ENCODE measurements around the gene ZNF664.

ZNF664 gene

DNA sequence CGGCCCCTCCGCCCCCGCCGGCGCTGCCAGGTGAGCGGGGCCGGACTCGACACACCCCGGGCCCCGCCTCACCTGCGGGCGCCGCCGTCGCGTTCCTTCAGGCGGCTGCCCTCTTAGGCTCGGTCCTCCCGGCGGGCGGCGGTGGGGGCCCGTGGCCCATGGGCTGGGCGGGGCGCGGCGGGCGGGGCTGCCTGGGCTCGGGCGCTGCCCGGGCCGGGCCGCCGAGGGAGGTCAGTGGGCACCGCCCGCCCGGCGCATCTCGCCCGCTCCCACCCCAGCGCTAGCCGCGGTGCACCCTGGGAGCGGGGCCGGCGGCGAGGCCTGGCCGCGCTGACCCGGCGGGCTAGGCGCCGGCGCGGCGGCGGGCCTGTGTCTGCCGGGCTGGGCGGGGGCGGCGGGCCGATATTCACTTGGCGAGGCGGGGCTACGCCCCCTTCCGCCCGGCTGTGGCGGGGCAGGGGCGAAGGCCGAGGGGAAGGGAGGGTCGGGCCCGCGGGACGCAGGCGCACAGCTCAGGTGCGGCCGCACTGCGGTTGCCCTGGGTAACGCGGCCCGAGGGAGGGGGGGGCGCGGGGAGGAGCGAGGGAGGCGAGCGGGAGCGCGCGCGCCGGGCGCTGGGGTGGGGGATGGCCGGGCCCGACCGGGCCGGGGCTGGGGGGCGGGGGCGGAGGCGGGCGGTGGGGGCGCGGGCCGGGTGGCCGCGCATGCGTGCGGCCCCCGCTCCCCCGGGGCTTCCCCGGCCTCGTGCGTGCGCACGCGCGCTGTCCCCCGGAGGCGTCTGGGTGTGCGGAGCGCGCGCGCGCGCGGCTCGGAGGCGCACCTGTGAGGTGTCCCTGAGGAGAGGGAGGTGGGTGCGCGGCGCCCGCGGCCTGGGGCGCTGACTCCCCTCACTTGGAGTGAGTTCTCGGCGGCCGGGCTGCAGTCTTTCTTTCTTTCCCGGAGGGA lies at the start of gene ZNF664, which contains the start of gene CCDC92:
Gene ZNF664 (plus strand): TSS at position 759 of the 945 bp plus-strand sequence. CDS start 38,930 bp downstream, outside the sequence.
Gene CCDC92 (minus strand): TSS at position 375 of the 945 bp plus-strand sequence. CDS start 28,526 bp downstream, outside the sequence.
- H3K9ac ChIP-seq (ENCODE audit: low read length): peak within 1 kb of the TSS; percentile 83
- H3K27me3 ChIP-seq (ENCODE audit: control insufficient read depth, insufficient read depth, low read length): no peaks in the 10 kb centered on the region
- peak within 1 kb of the TSS; percentile 88 for H3K27ac ChIP-seq (ENCODE audit: low read depth, low read length)
- peak within 1 kb of the TSS; percentile 90 for H3K4me3 ChIP-seq (ENCODE audit: low read length)
- H3K4me1 ChIP-seq (ENCODE audit: control insufficient read depth, insufficient read depth, low read length): peaks cover 7% of the 10 kb centered on the region
- no peaks in the 10 kb centered on the region for H3K36me3 ChIP-seq (ENCODE audit: control insufficient read depth, insufficient read depth, low read length)

DNA sequence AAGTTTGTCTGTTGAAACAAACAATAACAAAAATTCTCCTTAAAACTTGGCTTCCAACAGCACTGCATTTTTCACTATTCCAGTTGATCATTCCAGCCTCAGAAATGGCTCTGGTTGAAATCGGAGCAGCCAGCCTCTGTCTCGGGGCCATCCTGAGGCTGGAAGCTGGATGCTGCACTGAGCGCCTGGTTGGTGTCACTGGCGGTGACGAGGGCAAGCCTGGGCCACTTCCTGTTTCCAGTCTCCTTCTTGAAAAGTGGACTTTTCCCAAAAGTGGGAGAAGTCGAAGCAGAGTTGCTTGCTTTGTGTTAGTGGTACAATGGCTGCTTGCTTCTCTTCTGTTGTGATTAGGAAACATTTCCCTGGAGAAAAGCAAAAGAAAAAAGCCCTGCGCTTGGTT lies 49.1 kb upstream of the ZNF664 start:
- Histone ChIP-seq H3K27ac (ENCODE audit: low read depth, low read length) (no peak overlapping the region), H3K4me3 (ENCODE audit: low read length) (no peak overlapping the region), H3K4me1 (ENCODE audit: control insufficient read depth, insufficient read depth, low read length) (no peaks in the 10 kb centered on the region), H3K36me3 (ENCODE audit: control insufficient read depth, insufficient read depth, low read length) (no peaks in the 10 kb centered on the region), H3K9ac (ENCODE audit: low read length) (no peak overlapping the region), H3K27me3 (ENCODE audit: control insufficient read depth, insufficient read depth, low read length) (no peaks in the 10 kb centered on the region)

DNA sequence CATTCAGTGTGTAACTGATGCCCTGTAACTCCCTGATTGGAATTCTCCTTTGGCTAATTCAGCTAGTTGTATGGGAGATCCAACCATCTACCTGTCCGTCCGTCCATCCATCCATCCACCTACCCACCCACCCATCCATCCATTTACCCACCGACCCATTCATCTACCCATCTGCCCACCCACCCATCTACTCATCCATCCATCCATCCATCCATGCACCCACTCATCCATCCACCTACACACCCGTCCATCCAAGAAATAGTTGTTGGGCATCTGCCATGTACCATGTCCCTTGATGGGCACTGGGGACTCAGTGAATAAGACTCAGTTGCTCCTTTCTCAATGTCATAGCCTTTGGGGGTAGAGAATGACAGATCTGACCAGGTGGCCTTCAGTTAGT lies 48.5 kb upstream of the ZNF664 start:
- no peaks in the 10 kb centered on the region for H3K36me3 ChIP-seq (ENCODE audit: control insufficient read depth, insufficient read depth, low read length)

DNA sequence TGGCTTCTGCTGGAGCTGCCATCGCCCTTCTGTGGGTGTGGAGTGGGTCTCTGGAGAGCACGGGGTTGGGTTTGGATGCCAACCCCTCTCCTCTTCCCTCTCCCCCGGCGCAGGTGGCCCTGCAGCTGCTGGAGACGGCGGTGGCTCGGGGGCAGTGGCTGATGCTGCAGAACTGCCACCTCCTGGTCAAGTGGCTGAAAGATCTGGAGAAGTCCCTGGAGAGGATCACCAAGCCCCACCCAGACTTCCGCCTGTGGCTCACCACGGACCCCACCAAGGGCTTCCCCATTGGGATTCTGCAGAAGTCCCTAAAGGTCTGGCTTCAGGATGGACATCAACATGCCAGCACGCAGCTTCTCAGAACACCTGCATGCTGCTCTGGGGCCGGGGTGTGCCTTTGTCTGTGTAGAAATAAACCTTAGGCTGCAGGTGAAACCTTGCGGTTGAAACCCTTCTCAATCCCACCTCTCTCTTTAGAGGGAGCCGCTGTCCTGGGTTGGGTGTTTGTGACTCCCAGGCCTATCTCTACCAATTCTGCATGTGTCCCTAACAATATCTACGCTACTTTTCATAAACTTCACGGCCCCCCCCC lies 44.6 kb upstream of the ZNF664 start:
- Histone ChIP-seq H3K27ac (ENCODE audit: low read depth, low read length) (no peak overlapping the region), H3K4me1 (ENCODE audit: control insufficient read depth, insufficient read depth, low read length) (no peaks in the 10 kb centered on the region), H3K9ac (ENCODE audit: low read length) (no peak overlapping the region), H3K27me3 (ENCODE audit: control insufficient read depth, insufficient read depth, low read length) (no peaks in the 10 kb centered on the region), H3K4me3 (ENCODE audit: low read length) (no peak overlapping the region), H3K36me3 (ENCODE audit: control insufficient read depth, insufficient read depth, low read length) (no peaks in the 10 kb centered on the region)

More for the DNA sequence above, 48.5 kb upstream of the ZNF664 start:
- Histone ChIP-seq H3K27ac (ENCODE audit: low read depth, low read length) (no peak overlapping the region), H3K9ac (ENCODE audit: low read length) (no peak overlapping the region), H3K4me3 (ENCODE audit: low read length) (no peak overlapping the region), H3K4me1 (ENCODE audit: control insufficient read depth, insufficient read depth, low read length) (no peaks in the 10 kb centered on the region), H3K27me3 (ENCODE audit: control insufficient read depth, insufficient read depth, low read length) (no peaks in the 10 kb centered on the region)

DNA sequence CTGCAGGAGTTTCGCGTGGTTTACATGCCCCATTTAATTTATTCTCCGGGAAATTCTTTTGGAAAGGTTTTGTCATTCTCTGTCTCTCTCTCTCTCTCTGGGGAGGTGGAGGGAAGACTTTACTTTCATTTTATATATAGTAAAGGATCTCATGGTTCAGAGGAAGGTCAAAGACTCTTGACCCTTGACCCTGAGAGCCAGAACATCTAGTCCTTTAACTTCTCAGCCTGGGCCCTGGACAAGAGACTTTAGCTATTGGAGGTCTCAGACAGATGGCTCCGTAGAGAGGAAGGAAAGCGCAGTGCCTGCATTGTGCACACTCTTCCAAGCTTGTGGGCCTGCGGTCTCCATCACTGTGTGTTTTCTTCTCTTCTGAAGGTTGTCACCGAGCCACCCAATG lies 44.1 kb upstream of the ZNF664 start:
- H3K27me3 ChIP-seq (ENCODE audit: control insufficient read depth, insufficient read depth, low read length): no peaks in the 10 kb centered on the region
- H3K4me1 ChIP-seq (ENCODE audit: control insufficient read depth, insufficient read depth, low read length): no peaks in the 10 kb centered on the region
- no peak overlapping the region for H3K4me3 ChIP-seq (ENCODE audit: low read length)
- H3K36me3 ChIP-seq (ENCODE audit: control insufficient read depth, insufficient read depth, low read length): no peaks in the 10 kb centered on the region
- no peak overlapping the region for H3K9ac ChIP-seq (ENCODE audit: low read length)
- no peak overlapping the region for H3K27ac ChIP-seq (ENCODE audit: low read depth, low read length)

DNA sequence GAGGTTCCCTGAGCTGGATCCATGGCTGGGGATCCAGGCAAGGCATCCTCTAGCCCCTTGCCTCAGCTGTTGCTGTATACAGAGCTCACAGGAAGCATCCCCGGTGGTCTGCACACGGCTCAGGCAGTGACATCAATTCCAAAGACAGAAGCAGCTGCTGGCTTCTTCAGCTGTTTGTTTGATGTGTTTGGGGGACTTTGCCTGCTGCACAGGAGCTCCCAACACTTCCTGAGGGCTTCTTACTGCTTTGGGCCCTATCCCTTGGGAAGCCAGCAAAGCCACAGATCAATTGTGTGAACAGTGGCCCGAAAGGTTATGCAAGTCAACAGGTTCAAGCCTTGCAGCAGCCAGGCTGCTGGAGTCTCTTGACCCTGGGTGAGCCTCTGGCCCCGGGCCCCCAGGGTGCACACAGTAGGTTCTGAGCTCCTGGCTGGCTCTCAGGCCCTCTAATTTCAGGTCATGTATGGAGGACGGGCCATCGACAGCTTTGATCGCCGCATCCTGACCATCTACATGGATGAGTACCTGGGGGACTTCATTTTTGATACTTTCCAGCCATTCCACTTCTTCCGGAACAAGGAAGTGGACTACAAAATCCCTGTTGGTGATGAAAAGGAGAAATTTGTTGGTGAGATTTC lies 43.0 kb upstream of the ZNF664 start:
- Histone ChIP-seq H3K4me1 (ENCODE audit: control insufficient read depth, insufficient read depth, low read length) (no peaks in the 10 kb centered on the region), H3K4me3 (ENCODE audit: low read length) (no peak overlapping the region), H3K27ac (ENCODE audit: low read depth, low read length) (no peak overlapping the region), H3K9ac (ENCODE audit: low read length) (no peak overlapping the region), H3K27me3 (ENCODE audit: control insufficient read depth, insufficient read depth, low read length) (no peaks in the 10 kb centered on the region), H3K36me3 (ENCODE audit: control insufficient read depth, insufficient read depth, low read length) (no peaks in the 10 kb centered on the region)

DNA sequence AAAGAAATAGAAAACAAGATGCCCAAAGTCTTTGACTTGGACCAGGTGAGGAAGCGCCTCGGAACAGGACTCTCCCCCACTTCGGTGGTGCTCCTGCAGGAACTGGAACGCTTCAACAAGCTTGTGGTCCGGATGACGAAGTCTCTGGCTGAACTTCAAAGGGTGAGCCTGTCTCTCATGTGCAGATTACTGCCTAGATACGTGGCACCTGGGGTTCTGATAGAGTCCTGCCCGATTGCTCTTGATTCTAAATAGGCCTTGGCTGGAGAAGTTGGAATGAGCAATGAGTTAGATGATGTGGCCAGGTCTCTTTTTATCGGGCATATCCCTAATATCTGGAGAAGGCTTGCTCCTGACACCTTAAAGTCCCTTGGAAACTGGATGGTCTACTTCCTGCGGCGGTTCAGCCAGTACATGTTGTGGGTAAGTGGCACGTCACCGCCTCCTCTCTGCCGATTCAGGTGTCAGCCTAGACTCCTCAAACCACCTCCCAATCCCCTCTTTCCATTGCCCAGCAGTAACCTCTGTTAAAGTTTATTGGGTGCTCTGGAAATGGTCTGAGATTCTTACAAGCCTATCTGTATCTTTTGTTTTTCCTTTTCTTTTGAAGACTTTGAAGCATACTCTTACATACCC lies 41.2 kb upstream of the ZNF664 start:
- Histone ChIP-seq H3K27ac (ENCODE audit: low read depth, low read length) (no peak overlapping the region), H3K4me3 (ENCODE audit: low read length) (no peak overlapping the region), H3K9ac (ENCODE audit: low read length) (no peak overlapping the region), H3K4me1 (ENCODE audit: control insufficient read depth, insufficient read depth, low read length) (no peaks in the 10 kb centered on the region), H3K27me3 (ENCODE audit: control insufficient read depth, insufficient read depth, low read length) (no peaks in the 10 kb centered on the region), H3K36me3 (ENCODE audit: control insufficient read depth, insufficient read depth, low read length) (peaks cover 5% of the 10 kb centered on the region)

DNA sequence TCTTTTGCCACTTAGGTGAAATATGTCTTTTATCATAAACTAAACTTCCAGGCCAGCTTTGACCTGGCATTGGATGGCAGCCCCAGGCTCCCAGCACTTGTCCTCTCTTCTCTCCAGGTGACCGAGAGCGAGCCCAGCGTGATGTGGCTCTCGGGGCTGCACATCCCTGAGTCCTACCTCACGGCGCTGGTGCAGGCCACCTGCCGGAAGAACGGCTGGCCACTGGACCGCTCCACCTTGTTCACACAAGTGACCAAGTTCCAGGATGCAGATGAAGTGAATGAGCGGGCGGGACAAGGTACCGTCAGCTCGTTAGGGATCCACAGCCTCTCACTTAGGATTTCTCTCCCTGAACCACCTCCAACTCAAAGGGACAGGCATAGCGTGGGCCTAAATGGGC lies 39.8 kb upstream of the ZNF664 start:
- Histone ChIP-seq H3K4me3 (ENCODE audit: low read length) (no peak overlapping the region), H3K27ac (ENCODE audit: low read depth, low read length) (no peak overlapping the region), H3K27me3 (ENCODE audit: control insufficient read depth, insufficient read depth, low read length) (no peaks in the 10 kb centered on the region), H3K36me3 (ENCODE audit: control insufficient read depth, insufficient read depth, low read length) (peaks cover 6% of the 10 kb centered on the region), H3K9ac (ENCODE audit: low read length) (no peak overlapping the region), H3K4me1 (ENCODE audit: control insufficient read depth, insufficient read depth, low read length) (no peaks in the 10 kb centered on the region)

DNA sequence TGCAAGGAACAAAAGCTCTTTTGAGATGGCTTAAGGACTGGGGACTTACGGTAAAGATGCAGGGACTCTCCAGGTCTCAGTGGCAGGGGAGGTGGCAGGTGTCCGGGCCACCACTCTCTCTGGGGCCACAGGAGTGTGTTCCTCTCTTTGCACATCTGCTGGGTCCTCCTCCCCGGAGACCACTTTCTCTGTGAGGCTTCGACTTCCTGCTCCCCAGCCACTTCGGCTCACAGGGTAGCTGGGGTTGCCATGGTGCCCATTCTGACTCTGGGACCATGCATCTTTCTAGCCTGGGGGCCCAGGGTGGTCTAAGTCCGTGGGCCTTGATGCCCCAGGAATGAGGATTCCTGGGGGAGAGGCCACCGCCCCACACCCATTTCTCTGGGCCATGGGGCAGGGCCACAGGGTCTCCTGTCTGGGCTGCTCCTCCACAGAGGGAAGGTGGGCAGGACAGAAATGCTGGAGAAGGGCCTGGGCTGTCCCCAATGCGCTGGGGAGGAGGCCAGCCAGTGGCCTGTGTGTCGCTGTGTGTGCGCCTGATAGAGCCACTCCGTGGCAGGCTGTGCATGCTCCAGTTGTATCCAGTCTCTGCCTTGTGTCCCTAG lies 38.9 kb upstream of the ZNF664 start:
- peaks cover 6% of the 10 kb centered on the region for H3K36me3 ChIP-seq (ENCODE audit: control insufficient read depth, insufficient read depth, low read length)
- H3K27ac ChIP-seq (ENCODE audit: low read depth, low read length): no peak overlapping the region
- H3K4me3 ChIP-seq (ENCODE audit: low read length): no peak overlapping the region
- H3K4me1 ChIP-seq (ENCODE audit: control insufficient read depth, insufficient read depth, low read length): no peaks in the 10 kb centered on the region
- no peak overlapping the region for H3K9ac ChIP-seq (ENCODE audit: low read length)
- H3K27me3 ChIP-seq (ENCODE audit: control insufficient read depth, insufficient read depth, low read length): no peaks in the 10 kb centered on the region

DNA sequence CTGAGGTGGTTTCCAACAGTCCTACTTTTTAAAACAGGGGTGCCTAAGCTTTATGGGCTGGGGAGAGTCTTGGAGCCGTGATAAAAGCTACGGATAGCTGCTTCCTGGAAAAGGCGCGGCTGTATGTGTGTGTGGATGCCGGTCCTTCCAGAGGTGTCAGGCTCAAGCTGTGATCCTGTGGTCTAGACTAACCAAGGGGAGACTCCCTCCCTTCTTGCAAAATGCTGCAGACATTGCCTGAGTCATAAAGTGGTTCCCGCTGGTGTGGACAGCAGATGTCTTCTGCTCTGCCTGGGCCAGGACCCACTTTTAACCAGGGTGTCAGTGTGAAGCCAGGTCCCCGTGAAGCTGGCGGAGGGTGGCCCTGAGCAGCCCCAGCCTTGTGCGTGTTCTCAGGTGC lies 38.2 kb upstream of the ZNF664 start:
- Histone ChIP-seq H3K27me3 (ENCODE audit: control insufficient read depth, insufficient read depth, low read length) (no peaks in the 10 kb centered on the region), H3K27ac (ENCODE audit: low read depth, low read length) (no peak overlapping the region), H3K4me1 (ENCODE audit: control insufficient read depth, insufficient read depth, low read length) (no peaks in the 10 kb centered on the region), H3K36me3 (ENCODE audit: control insufficient read depth, insufficient read depth, low read length) (peaks cover 6% of the 10 kb centered on the region), H3K4me3 (ENCODE audit: low read length) (no peak overlapping the region), H3K9ac (ENCODE audit: low read length) (no peak overlapping the region)

DNA sequence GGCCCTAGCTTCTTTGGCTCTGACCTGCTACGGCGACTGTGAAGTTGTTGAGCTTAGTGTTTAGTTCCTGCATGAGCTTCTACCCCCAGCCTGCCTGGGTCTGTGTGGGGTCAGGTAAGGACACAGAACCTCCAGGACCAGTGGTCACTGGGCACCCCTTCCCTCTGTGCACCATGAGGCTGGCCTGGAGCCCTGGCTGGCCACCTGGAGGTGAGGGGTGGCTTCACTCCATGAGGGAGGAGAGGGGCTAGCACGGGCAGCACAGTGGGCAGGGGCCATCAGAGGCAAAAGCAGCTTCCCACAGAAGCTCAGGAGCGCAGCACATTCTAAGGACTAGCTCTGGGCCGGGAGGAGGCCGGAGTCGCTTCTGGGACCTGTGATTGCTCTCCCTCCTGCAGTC lies 37.1 kb upstream of the ZNF664 start:
- H3K36me3 ChIP-seq (ENCODE audit: control insufficient read depth, insufficient read depth, low read length): peaks cover 6% of the 10 kb centered on the region
- H3K4me1 ChIP-seq (ENCODE audit: control insufficient read depth, insufficient read depth, low read length): no peaks in the 10 kb centered on the region
- H3K4me3 ChIP-seq (ENCODE audit: low read length): no peak overlapping the region
- H3K9ac ChIP-seq (ENCODE audit: low read length): no peak overlapping the region
- no peaks in the 10 kb centered on the region for H3K27me3 ChIP-seq (ENCODE audit: control insufficient read depth, insufficient read depth, low read length)
- H3K27ac ChIP-seq (ENCODE audit: low read depth, low read length): no peak overlapping the region

DNA sequence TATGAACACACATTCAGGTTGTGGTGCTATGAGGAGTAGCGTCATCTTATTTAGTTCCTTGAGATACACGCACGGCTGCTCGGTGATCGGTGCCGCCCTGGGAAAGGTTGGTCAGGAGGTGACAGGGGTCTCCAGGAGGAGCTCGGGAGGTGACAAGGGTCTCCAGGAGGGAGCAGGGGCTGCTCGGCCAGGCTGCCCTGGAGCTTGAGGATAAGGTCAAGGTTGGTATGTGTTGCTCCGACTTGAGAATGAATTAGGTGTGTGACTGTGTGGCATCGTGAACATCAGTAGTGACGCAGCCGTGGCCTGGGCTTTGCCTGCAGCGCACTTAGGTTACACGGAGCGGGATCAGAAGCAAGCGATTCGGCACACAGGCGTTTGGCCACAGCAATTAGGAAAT lies 36.5 kb upstream of the ZNF664 start:
- Histone ChIP-seq H3K27me3 (ENCODE audit: control insufficient read depth, insufficient read depth, low read length) (no peaks in the 10 kb centered on the region), H3K9ac (ENCODE audit: low read length) (no peak overlapping the region), H3K4me1 (ENCODE audit: control insufficient read depth, insufficient read depth, low read length) (no peaks in the 10 kb centered on the region), H3K36me3 (ENCODE audit: control insufficient read depth, insufficient read depth, low read length) (peaks cover 6% of the 10 kb centered on the region), H3K27ac (ENCODE audit: low read depth, low read length) (no peak overlapping the region), H3K4me3 (ENCODE audit: low read length) (no peak overlapping the region)
